ENCODE results near the gene KCNQ1OT1. TPM values are rescaled to one million over a fixed set of nuclear protein-coding genes. Genes with fewer than 3 reads are reported as not detected.

KCNQ1OT1 gene
- total RNA-seq, 1 donor from 2014 or later: 1.6 TPM

GRCh38 chr11:2696455-2696854 is 3.3 kb downstream of the KCNQ1OT1 start:
- TF ChIP-seq CTCF (IDR thresholded peaks at IDR 0.05): no peak

GRCh38 chr11:2694995-2695939 is 4.5 kb downstream of the KCNQ1OT1 start:
- DNase-seq (no peak), ATAC-seq (no peak)
- Histone ChIP-seq H3K4me3 (no peak overlapping the region), H3K9me3 (no peaks in the 10 kb centered on the region), H3K4me1 (peaks cover 14% of the 10 kb centered on the region), H3K36me3 (no peaks in the 10 kb centered on the region), H3K27ac (no peak overlapping the region), H3K27me3 (ENCODE audit: low read depth) (no peaks in the 10 kb centered on the region)
- intact Hi-C loops (cut with DNase I): no loop called here
- no peak for TF ChIP-seq CTCF (IDR thresholded peaks at IDR 0.05)

More at GRCh38 chr11:2696455-2696854, 3.3 kb downstream of the KCNQ1OT1 start:
- Histone ChIP-seq H3K9me3 (no peaks in the 10 kb centered on the region), H3K36me3 (no peaks in the 10 kb centered on the region), H3K4me1 (peaks cover 13% of the 10 kb centered on the region), H3K27ac (no peak overlapping the region), H3K4me3 (no peak overlapping the region), H3K27me3 (ENCODE audit: low read depth) (no peaks in the 10 kb centered on the region)
- no peak for ATAC-seq
- no peak for DNase-seq
- intact Hi-C loops (cut with DNase I): no loop called here

- intact Hi-C loops (cut with DNase I): no loop called here
- H3K9me3 ChIP-seq: no peaks in the 10 kb centered on the region
- DNase-seq: no peak
- no peak overlapping the region for H3K4me3 ChIP-seq
- no peak for ATAC-seq
- no peaks in the 10 kb centered on the region for H3K27me3 ChIP-seq (ENCODE audit: low read depth)
- no peak for TF ChIP-seq CTCF (IDR thresholded peaks at IDR 0.05)
- H3K36me3 ChIP-seq: no peaks in the 10 kb centered on the region
- no peak overlapping the region for H3K27ac ChIP-seq
- peaks cover 21% of the 10 kb centered on the region for H3K4me1 ChIP-seq
Measured at GRCh38 chr11:2694495-2694894, 5.3 kb downstream of the KCNQ1OT1 start.

GRCh38 chr11:2693271-2694261 is 6.2 kb downstream of the KCNQ1OT1 start:
- Histone ChIP-seq H3K36me3 (no peaks in the 10 kb centered on the region), H3K4me1 (peaks cover 27% of the 10 kb centered on the region), H3K4me3 (no peak overlapping the region), H3K9me3 (no peaks in the 10 kb centered on the region), H3K27me3 (ENCODE audit: low read depth) (no peaks in the 10 kb centered on the region), H3K27ac (peak overlapping the region; percentile 40)
- DNase-seq (no peak), ATAC-seq (peak in 1 of 2 donors; percentile 2)
- intact Hi-C loops (cut with DNase I): no loop called here
- no peak for TF ChIP-seq CTCF (IDR thresholded peaks at IDR 0.05)
